HG02885 (cell line): ENCODE results near the gene BRD7.

Experiments
- ATAC-seq: cut with Tn5 transposase; IDR thresholded peaks from one replicate; pipeline ENCODE4 v1.9.1; 2021; ENCODE audit warnings: mild to moderate bottlenecking; ENCODE audit not compliant: unreplicated experiment, poor library complexity

Gene BRD7

GRCh38 chr16:50275428-50276325, 93.1 kb downstream of the BRD7 start:
- ATAC-seq = no peak

GRCh38 chr16:50275098-50275415, 93.7 kb downstream of the BRD7 start:
- no peak for ATAC-seq

GRCh38 chr16:50274326-50275097, 94.3 kb downstream of the BRD7 start:
- ATAC-seq = peak; percentile 51

- peak; percentile 77 for ATAC-seq
These were observed 94.9 kb downstream of the BRD7 start for GRCh38 chr16:50273888-50274325.

- ATAC-seq = no peak
These were observed 95.5 kb downstream of the BRD7 start for GRCh38 chr16:50273382-50273690.

- ATAC-seq = no peak
These were observed 96.0 kb downstream of the BRD7 start for GRCh38 chr16:50272687-50273381.

- ATAC-seq = no peak
These were observed 96.6 kb downstream of the BRD7 start for GRCh38 chr16:50272111-50272571.

GRCh38 chr16:50271148-50272041, 97.4 kb downstream of the BRD7 start:
- ATAC-seq = no peak

GRCh38 chr16:50270510-50271147, 98.2 kb downstream of the BRD7 start:
- no peak for ATAC-seq

- ATAC-seq = no peak
These were observed 98.8 kb downstream of the BRD7 start for GRCh38 chr16:50269769-50270509.

- ATAC-seq = no peak
These were observed 99.6 kb downstream of the BRD7 start for GRCh38 chr16:50269061-50269705.

GRCh38 chr16:50268352-50268751, 100.4 kb downstream of the BRD7 start:
- no peak for ATAC-seq

GRCh38 chr16:50267651-50268050, 101.1 kb downstream of the BRD7 start:
- ATAC-seq = no peak

GRCh38 chr16:50267151-50267631, 101.6 kb downstream of the BRD7 start:
- no peak for ATAC-seq

- peak; percentile 87 for ATAC-seq
These were observed 102.3 kb downstream of the BRD7 start, which contains the start of gene ADCY7 for GRCh38 chr16:50266337-50267091. Gene ADCY7 (plus strand): TSS chr16:50266551. CDS start chr16:50288180, 21,629 bp downstream.
